Progenitor cell of endocrine pancreas (in vitro differentiated cells): ENCODE results near the gene MACROD1. TPM values are rescaled to one million over a fixed set of nuclear protein-coding genes. Genes with fewer than 3 reads are reported as not detected.

Experiments used
- DNase-seq: peaks from one replicate; pipeline ENCODE4 v3.0.0; 2021; ENCODE audit warnings: low spot score; ENCODE audit not compliant: unreplicated experiment
- H3K27ac Mint-ChIP-seq: 2 replicates; pipeline ENCODE4 v1.8.0; 2021; ENCODE audit warnings: mild to moderate bottlenecking, moderate library complexity, mixed read lengths
- H3K27me3 Mint-ChIP-seq: 2 replicates; pipeline ENCODE4 v1.8.0; 2021; ENCODE audit warnings: mixed read lengths
- H3K36me3 Mint-ChIP-seq: 2 replicates; pipeline ENCODE4 v1.8.0; 2022; ENCODE audit warnings: mixed read lengths; ENCODE audit not compliant: insufficient read depth
- H3K4me1 Mint-ChIP-seq: 2 replicates; pipeline ENCODE4 v1.8.0; 2021; ENCODE audit warnings: low read depth, mixed read lengths
- H3K4me3 Mint-ChIP-seq: 2 replicates; pipeline ENCODE4 v1.8.0; 2021; ENCODE audit warnings: low read depth, mild to moderate bottlenecking, moderate library complexity, mixed read lengths
- H3K9me3 Mint-ChIP-seq: 2 replicates; pipeline ENCODE4 v1.8.0; 2021; ENCODE audit warnings: low read depth, mixed read lengths
- total RNA-seq: library from RNA; stranded (reverse); gene quantifications from 2 replicates; pipeline ENCODE4 v1.2.1, GENCODE V29; 2021
- TF ChIP-seq, protein P1 (sequence below): fragments of 200-600 bp; sonication (generic); IDR thresholded peaks from one replicate; pipeline ENCODE4 v1.5.0; 2021; ENCODE audit warnings: antibody characterized with exemption, mild to moderate bottlenecking; ENCODE audit not compliant: unreplicated experiment

The MACROD1 gene
- total RNA-seq, 1 donor from 2014 or later: 28.0 TPM

DNA sequence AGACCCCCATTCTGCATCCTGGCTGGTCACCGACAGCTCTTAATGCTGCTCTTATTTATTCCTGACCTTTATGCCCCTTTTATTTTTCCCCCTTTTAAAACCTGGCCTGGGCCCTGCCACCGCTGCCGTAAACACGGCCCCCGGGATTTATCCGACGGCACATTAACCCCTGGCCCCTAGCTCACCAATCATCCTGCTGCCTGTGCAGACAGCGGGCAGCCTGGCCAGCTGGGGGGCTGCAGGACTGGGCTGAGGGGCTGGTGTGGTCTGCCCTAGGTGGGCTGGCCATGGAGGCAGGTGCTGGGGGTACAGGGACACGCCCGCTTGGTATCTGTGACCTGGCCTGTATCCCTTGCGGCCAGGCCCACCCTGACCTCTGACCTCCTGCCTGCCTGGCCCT is 151.6 kb downstream of the MACROD1 start:
- TF ChIP-seq, protein P1, sequence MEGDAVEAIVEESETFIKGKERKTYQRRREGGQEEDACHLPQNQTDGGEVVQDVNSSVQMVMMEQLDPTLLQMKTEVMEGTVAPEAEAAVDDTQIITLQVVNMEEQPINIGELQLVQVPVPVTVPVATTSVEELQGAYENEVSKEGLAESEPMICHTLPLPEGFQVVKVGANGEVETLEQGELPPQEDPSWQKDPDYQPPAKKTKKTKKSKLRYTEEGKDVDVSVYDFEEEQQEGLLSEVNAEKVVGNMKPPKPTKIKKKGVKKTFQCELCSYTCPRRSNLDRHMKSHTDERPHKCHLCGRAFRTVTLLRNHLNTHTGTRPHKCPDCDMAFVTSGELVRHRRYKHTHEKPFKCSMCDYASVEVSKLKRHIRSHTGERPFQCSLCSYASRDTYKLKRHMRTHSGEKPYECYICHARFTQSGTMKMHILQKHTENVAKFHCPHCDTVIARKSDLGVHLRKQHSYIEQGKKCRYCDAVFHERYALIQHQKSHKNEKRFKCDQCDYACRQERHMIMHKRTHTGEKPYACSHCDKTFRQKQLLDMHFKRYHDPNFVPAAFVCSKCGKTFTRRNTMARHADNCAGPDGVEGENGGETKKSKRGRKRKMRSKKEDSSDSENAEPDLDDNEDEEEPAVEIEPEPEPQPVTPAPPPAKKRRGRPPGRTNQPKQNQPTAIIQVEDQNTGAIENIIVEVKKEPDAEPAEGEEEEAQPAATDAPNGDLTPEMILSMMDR: no peak
- no peak overlapping the region for H3K4me3 Mint-ChIP-seq
- no peak overlapping the region for H3K27ac Mint-ChIP-seq
- H3K36me3 Mint-ChIP-seq: no peaks in the 10 kb centered on the region
- DNase-seq: no peak
- H3K9me3 Mint-ChIP-seq: no peaks in the 10 kb centered on the region
- H3K27me3 Mint-ChIP-seq: peaks cover 19% of the 10 kb centered on the region
- peaks cover 13% of the 10 kb centered on the region for H3K4me1 Mint-ChIP-seq

DNA sequence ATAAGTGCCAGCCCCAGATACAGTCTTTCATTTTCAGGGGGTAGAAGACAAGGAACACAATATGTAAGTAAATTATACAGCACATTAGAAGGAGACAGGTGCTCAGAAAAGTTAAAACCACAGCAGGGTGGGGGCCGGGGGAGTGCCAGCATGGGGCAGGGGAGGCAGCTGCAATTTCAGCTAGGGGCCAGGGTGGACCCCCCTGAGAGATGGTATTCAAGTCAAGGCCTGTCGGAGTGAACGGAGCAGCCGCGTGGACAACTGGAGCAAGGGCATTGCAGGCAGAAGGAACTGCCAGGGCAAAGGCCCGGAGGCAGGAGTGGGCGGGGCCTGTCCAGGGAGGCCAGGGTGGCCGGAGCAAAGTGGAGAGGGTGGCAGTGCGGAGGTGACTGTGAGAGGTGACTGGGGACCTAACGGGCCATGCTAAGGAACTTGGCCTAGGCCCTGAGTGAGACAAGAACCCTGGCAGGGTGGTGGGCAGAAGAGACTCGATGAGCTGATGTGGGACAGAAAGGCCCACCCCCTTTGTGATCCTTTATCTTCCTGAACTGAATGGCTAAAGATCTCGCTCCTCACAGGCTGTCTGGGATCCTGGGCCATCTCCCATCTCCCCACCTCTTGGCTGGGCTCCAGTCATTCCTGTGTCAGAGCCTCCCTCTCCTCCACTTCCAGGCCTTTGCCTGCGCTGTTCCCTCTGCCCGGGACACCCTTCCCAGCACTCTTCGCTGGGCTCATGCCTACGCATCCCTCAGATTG is 152.6 kb downstream of the MACROD1 start:
- Mint-ChIP-seq H3K4me1 (peaks cover 20% of the 10 kb centered on the region), H3K36me3 (no peaks in the 10 kb centered on the region), H3K9me3 (no peaks in the 10 kb centered on the region), H3K27ac (no peak overlapping the region), H3K27me3 (peaks cover 19% of the 10 kb centered on the region), H3K4me3 (no peak overlapping the region)
- TF ChIP-seq, protein P1: no peak
- DNase-seq: no peak

DNA sequence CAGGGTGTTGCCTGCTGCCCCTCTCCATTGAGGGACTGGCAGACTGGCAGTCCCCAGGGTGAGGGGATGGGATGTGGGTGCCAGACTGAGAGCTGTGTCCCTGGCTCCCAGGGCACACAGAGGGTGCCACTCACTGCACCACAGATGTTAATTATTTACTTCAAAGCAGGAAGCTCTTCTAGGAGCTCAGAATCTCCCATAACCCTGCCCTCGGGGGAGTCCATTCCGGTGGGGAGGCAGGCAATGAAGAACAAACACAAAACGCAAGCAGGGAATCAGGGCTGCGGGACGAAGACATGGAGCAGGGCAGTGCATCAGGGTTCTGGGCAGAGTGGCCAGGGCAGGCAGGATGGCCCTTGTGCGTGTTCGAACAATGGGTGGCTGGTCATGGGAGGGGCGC is 154.5 kb downstream of the MACROD1 start:
- H3K27ac Mint-ChIP-seq: no peak overlapping the region
- peaks cover 31% of the 10 kb centered on the region for H3K4me1 Mint-ChIP-seq
- H3K9me3 Mint-ChIP-seq: no peaks in the 10 kb centered on the region
- H3K4me3 Mint-ChIP-seq: no peak overlapping the region
- no peaks in the 10 kb centered on the region for H3K36me3 Mint-ChIP-seq
- peaks cover 22% of the 10 kb centered on the region for H3K27me3 Mint-ChIP-seq
- no peak for DNase-seq
- TF ChIP-seq, protein P1: no peak

DNA sequence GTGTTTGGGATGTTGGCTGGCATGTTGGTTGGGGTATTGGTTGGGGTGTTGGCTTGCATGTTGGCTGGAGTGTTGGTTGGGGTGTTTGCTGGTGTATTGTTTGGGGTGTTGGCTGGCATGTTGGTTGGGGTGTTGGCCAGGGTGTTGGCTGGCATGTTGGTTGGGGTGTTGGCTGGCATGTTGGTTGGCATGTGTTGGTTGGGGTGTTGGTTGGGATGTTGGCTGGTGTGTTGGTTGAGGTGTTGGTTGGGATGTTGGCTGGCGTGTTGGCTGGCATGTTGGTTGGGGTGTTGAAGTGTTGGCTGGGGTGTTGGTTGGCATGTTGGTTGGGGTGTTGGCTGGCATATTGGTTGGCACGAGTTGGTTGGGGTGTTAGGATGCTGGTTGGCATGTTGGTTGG is 155.1 kb downstream of the MACROD1 start:
- Mint-ChIP-seq H3K9me3 (no peaks in the 10 kb centered on the region), H3K36me3 (no peaks in the 10 kb centered on the region), H3K4me3 (no peak overlapping the region), H3K27ac (no peak overlapping the region), H3K4me1 (peaks cover 31% of the 10 kb centered on the region), H3K27me3 (peaks cover 26% of the 10 kb centered on the region)
- TF ChIP-seq, protein P1: no peak
- no peak for DNase-seq

DNA sequence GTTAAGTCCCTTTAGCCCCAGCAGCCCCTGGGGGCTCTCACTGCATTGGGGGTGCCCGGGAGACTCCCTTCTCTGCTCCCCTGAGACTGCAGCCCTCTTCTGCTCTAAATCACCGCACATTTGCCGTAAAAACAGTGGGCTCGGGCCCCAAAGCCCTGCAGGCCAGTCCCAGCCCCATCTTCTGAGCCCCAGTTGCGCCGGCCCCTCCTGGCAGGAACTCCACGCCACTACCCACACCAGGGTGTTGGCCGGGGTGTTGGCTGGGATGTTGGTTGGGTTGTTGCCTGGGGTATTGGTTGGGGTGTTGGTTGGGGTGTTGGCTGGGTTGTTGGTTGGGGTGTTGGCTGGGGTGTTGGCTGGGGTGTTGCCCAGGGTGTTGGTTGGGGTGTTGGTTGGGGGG is 156.2 kb downstream of the MACROD1 start:
- H3K4me1 Mint-ChIP-seq: peaks cover 28% of the 10 kb centered on the region
- TF ChIP-seq, protein P1: no peak
- H3K4me3 Mint-ChIP-seq: no peak overlapping the region
- no peak for DNase-seq
- no peaks in the 10 kb centered on the region for H3K9me3 Mint-ChIP-seq
- no peak overlapping the region for H3K27ac Mint-ChIP-seq
- peaks cover 25% of the 10 kb centered on the region for H3K27me3 Mint-ChIP-seq
- H3K36me3 Mint-ChIP-seq: no peaks in the 10 kb centered on the region
